Endodermal cell (in vitro differentiated cells): ENCODE results near the gene UBA52. TPM values are rescaled to one million over a fixed set of nuclear protein-coding genes. Genes with fewer than 3 reads are reported as not detected.

ENCODE experiments used
- DNase-seq: peaks from one replicate; pipeline ENCODE4 v3.0.0-alpha.2; 2017
- H3K27ac ChIP-seq: 2 replicates; pipeline ENCODE4 v1.5.1; 2013; ENCODE audit warnings: mild to moderate bottlenecking, low read depth, low read length, moderate library complexity
- H3K27me3 ChIP-seq: 2 replicates; pipeline ENCODE4 v1.6.1; 2013; ENCODE audit warnings: mild to moderate bottlenecking, low read length, moderate library complexity; ENCODE audit not compliant: insufficient read depth, control insufficient read depth, poor library complexity, severe bottlenecking
- H3K36me3 ChIP-seq: 2 replicates; pipeline ENCODE4 v1.7.0; 2013; ENCODE audit warnings: mild to moderate bottlenecking, low read length, moderate library complexity; ENCODE audit not compliant: control insufficient read depth, insufficient read depth
- H3K4me1 ChIP-seq: one replicate; pipeline ENCODE4 v1.7.0; 2013; ENCODE audit warnings: low read length; ENCODE audit not compliant: control insufficient read depth, insufficient read depth
- H3K4me3 ChIP-seq: 2 replicates; pipeline ENCODE4 v1.5.1; 2013; ENCODE audit warnings: mild to moderate bottlenecking, low read length, moderate library complexity
- H3K9ac ChIP-seq: 2 replicates; pipeline ENCODE4 v1.6.1; 2013; ENCODE audit warnings: mild to moderate bottlenecking, low read length, moderate library complexity; ENCODE audit not compliant: poor library complexity, severe bottlenecking; ENCODE audit errors: extremely low read depth
- H3K9me3 ChIP-seq: 2 replicates; pipeline ENCODE4 v1.6.1; 2013; ENCODE audit warnings: mild to moderate bottlenecking, low read length, moderate library complexity; ENCODE audit not compliant: control insufficient read depth
- H3K27ac Mint-ChIP-seq: 2 replicates; pipeline ENCODE4 v1.8.0; 2020; ENCODE audit warnings: mixed read lengths
- H3K27me3 Mint-ChIP-seq: 2 replicates; pipeline ENCODE4 v1.8.0; 2021; ENCODE audit warnings: mild to moderate bottlenecking, mixed read lengths; ENCODE audit not compliant: insufficient read depth
- H3K36me3 Mint-ChIP-seq: 2 replicates; pipeline ENCODE4 v1.8.0; 2020; ENCODE audit warnings: low read depth, mixed read lengths
- H3K4me1 Mint-ChIP-seq: 2 replicates; pipeline ENCODE4 v1.8.0; 2020; ENCODE audit warnings: mixed read lengths
- H3K4me3 Mint-ChIP-seq: 2 replicates; pipeline ENCODE4 v1.8.0; 2020; ENCODE audit warnings: mild to moderate bottlenecking, moderate library complexity, mixed read lengths
- H3K9me3 Mint-ChIP-seq: 2 replicates; pipeline ENCODE4 v1.8.0; 2020; ENCODE audit warnings: mild to moderate bottlenecking, mixed read lengths
- WGBS, 2 experiments: methylation state at CpG; one replicate each; pipeline versions ENCODE4 v1.1.5 to v1.1.7; 2013; ENCODE audit warnings: missing lambda C conversion rate in 2 of 2, mixed read lengths in 1 of 2; ENCODE audit not compliant: insufficient coverage in 1 of 2, insufficient read length in 1 of 2; 5-methylcytosine and 5-hydroxymethylcytosine counted together
- total RNA-seq, 2 donors: library from RNA; stranded (reverse); fragmentation: NEBNext Ultra II Directional in 1 of 2; extraction: Animal tissue kit (Norgen Biotek cat#: 25700) in 1 of 2; gene quantifications; 2 replicates in 1 of 2; 3 replicates in 1 of 2; pipeline ENCODE4 v1.2.1, GENCODE V29; 2021
- TF ChIP-seq, protein P1 (sequence below): fragments of 200-600 bp; sonication (generic); conservative IDR thresholded peaks from 2 replicates; pipeline ENCODE4 v1.5.0; 2021; ENCODE audit warnings: antibody characterized with exemption, mild to moderate bottlenecking

Gene UBA52
- total RNA-seq, 2 donors from 2014 or later, result 1,143 to 1,222 TPM

DNA sequence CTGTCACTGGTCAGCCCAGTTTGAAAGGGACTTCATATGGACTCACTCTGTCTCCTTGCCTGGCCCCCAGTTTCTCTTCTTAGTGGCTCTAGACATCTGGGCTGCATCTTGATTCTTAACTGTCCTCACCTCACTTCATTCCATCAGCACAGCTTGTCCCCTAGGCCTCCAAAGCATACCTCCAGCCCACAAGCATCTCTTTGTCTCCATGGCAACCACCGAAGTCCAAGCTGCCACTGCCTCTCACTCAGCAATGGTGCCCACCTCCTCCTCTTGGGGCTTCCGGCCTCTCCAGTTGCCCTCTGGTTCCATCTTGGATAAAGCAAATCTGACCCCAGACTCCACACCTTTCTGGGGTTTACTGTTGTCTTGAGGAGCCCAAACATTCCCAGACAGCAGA, 55.2 kb downstream of the UBA52 start:
- Mint-ChIP-seq H3K4me3 (no peak overlapping the region), H3K27ac (no peak overlapping the region), H3K36me3 (no peaks in the 10 kb centered on the region), H3K4me1 (no peaks in the 10 kb centered on the region), H3K27me3 (peaks cover 35% of the 10 kb centered on the region), H3K9me3 (no peaks in the 10 kb centered on the region)
- Histone ChIP-seq H3K4me3 (no peak overlapping the region), H3K9ac (no peak overlapping the region), H3K27ac (no peak overlapping the region), H3K36me3 (no peaks in the 10 kb centered on the region), H3K27me3 (no peaks in the 10 kb centered on the region), H3K4me1 (no peaks in the 10 kb centered on the region), H3K9me3 (no peaks in the 10 kb centered on the region)
- no peak for DNase-seq
- TF ChIP-seq, protein P1, sequence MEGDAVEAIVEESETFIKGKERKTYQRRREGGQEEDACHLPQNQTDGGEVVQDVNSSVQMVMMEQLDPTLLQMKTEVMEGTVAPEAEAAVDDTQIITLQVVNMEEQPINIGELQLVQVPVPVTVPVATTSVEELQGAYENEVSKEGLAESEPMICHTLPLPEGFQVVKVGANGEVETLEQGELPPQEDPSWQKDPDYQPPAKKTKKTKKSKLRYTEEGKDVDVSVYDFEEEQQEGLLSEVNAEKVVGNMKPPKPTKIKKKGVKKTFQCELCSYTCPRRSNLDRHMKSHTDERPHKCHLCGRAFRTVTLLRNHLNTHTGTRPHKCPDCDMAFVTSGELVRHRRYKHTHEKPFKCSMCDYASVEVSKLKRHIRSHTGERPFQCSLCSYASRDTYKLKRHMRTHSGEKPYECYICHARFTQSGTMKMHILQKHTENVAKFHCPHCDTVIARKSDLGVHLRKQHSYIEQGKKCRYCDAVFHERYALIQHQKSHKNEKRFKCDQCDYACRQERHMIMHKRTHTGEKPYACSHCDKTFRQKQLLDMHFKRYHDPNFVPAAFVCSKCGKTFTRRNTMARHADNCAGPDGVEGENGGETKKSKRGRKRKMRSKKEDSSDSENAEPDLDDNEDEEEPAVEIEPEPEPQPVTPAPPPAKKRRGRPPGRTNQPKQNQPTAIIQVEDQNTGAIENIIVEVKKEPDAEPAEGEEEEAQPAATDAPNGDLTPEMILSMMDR, result no peak
- 85 to 86% methylated on average over 1 to 2 of the region's 2 CpGs for WGBS, 2 experiments

Other genes starting within 250 kb of the UBA52 start
- gene LSM4, start 248.8 kb upstream of the UBA52 start, total RNA-seq, result 100 to 1,000 TPM; 252 to 276 TPM
- 1 to 10 TPM; 7.7 to 9.0 TPM for gene PGPEP1, start 231.3 kb upstream of the UBA52 start, total RNA-seq
- 1 to 10 TPM in 1 of 2 donors, under 1 TPM in 1; 0.90 to 2.2 TPM for gene GDF15, start 185.7 kb upstream of the UBA52 start, total RNA-seq
- not detected for gene LRRC25, start 174.2 kb upstream of the UBA52 start, total RNA-seq
- gene SSBP4, start 152.5 kb upstream of the UBA52 start, total RNA-seq, result 10 to 100 TPM; 35.9 to 43.5 TPM
- gene ISYNA1, start 133.7 kb upstream of the UBA52 start, total RNA-seq, result 100 to 1,000 TPM; 156 to 212 TPM
- gene ELL, start 49.8 kb upstream of the UBA52 start, total RNA-seq, result 10 to 100 TPM; 10.9 to 15.4 TPM
- gene FKBP8, start 28.3 kb upstream of the UBA52 start, total RNA-seq, result 100 to 1,000 TPM; 277 to 336 TPM
- gene KXD1, start 14.0 kb upstream of the UBA52 start, total RNA-seq, result 100 to 1,000 TPM; 108 to 115 TPM
- gene REX1BD, start 16.9 kb downstream of the UBA52 start, total RNA-seq, result 10 to 100 TPM; 76.9 to 83.9 TPM
- 10 to 100 TPM; 10.4 to 10.5 TPM for gene CRLF1, start 34.9 kb downstream of the UBA52 start, total RNA-seq
- 1 to 10 TPM; 5.0 to 7.2 TPM for gene TMEM59L, start 41.0 kb downstream of the UBA52 start, total RNA-seq
- gene KLHL26, start 65.2 kb downstream of the UBA52 start, total RNA-seq, result 10 to 100 TPM in 1 of 2 donors, 1 to 10 TPM in 1; 9.4 to 11.2 TPM
- gene CRTC1, start 111.8 kb downstream of the UBA52 start, total RNA-seq, result 10 to 100 TPM; 26.6 to 29.7 TPM
- gene COMP, start 219.4 kb downstream of the UBA52 start, total RNA-seq, result not detected